Type B pancreatic cell (in vitro differentiated cells): ENCODE measurements around the gene ARMC12. TPM values are rescaled to one million over a fixed set of nuclear protein-coding genes. Genes with fewer than 3 reads are reported as not detected.

Experiments used
- DNase-seq: peaks from one replicate; pipeline ENCODE4 v3.0.0; 2021; ENCODE audit warnings: mixed read lengths; ENCODE audit not compliant: unreplicated experiment; ENCODE audit errors: extremely low spot score
- H3K27ac Mint-ChIP-seq: 2 replicates; pipeline ENCODE4 v1.8.0; 2021; ENCODE audit warnings: mild to moderate bottlenecking, mixed read lengths
- H3K27me3 Mint-ChIP-seq: 2 replicates; pipeline ENCODE4 v1.8.0; 2021; ENCODE audit warnings: mixed read lengths
- H3K36me3 Mint-ChIP-seq: 2 replicates; pipeline ENCODE4 v1.8.0; 2021; ENCODE audit warnings: mixed read lengths
- H3K4me1 Mint-ChIP-seq: one replicate; pipeline ENCODE4 v1.8.0; 2021; ENCODE audit warnings: mixed read lengths; ENCODE audit not compliant: unreplicated experiment
- H3K4me3 Mint-ChIP-seq: 2 replicates; pipeline ENCODE4 v1.8.0; 2021; ENCODE audit warnings: mild to moderate bottlenecking, mixed read lengths
- H3K9me3 Mint-ChIP-seq: 2 replicates; pipeline ENCODE4 v1.8.0; 2021; ENCODE audit warnings: mixed read lengths
- total RNA-seq: library from RNA; stranded (reverse); gene quantifications from 2 replicates; pipeline ENCODE4 v1.2.1, GENCODE V29; 2021; ENCODE audit warnings: low replicate concordance
- TF ChIP-seq, protein P1 (sequence below): fragments of 200-600 bp; sonication (generic); conservative IDR thresholded peaks from 2 replicates; pipeline ENCODE4 v1.5.0; 2021; ENCODE audit warnings: antibody characterized with exemption, mild to moderate bottlenecking

ARMC12 gene
- total RNA-seq, 1 donor from 2014 or later, result 1.8 TPM

- Mint-ChIP-seq H3K9me3 (no peaks in the 10 kb centered on the region), H3K4me3 (peak overlapping the region; percentile 79), H3K27me3 (peaks cover 3% of the 10 kb centered on the region), H3K4me1 (peaks cover 51% of the 10 kb centered on the region), H3K36me3 (no peaks in the 10 kb centered on the region), H3K27ac (peak overlapping the region; percentile 8)
- TF ChIP-seq, protein P1, sequence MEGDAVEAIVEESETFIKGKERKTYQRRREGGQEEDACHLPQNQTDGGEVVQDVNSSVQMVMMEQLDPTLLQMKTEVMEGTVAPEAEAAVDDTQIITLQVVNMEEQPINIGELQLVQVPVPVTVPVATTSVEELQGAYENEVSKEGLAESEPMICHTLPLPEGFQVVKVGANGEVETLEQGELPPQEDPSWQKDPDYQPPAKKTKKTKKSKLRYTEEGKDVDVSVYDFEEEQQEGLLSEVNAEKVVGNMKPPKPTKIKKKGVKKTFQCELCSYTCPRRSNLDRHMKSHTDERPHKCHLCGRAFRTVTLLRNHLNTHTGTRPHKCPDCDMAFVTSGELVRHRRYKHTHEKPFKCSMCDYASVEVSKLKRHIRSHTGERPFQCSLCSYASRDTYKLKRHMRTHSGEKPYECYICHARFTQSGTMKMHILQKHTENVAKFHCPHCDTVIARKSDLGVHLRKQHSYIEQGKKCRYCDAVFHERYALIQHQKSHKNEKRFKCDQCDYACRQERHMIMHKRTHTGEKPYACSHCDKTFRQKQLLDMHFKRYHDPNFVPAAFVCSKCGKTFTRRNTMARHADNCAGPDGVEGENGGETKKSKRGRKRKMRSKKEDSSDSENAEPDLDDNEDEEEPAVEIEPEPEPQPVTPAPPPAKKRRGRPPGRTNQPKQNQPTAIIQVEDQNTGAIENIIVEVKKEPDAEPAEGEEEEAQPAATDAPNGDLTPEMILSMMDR, result no peak
- no peak for DNase-seq
Measured at GRCh38 chr6:35719830-35720733, 16.8 kb upstream of the ARMC12 start.

DNA sequence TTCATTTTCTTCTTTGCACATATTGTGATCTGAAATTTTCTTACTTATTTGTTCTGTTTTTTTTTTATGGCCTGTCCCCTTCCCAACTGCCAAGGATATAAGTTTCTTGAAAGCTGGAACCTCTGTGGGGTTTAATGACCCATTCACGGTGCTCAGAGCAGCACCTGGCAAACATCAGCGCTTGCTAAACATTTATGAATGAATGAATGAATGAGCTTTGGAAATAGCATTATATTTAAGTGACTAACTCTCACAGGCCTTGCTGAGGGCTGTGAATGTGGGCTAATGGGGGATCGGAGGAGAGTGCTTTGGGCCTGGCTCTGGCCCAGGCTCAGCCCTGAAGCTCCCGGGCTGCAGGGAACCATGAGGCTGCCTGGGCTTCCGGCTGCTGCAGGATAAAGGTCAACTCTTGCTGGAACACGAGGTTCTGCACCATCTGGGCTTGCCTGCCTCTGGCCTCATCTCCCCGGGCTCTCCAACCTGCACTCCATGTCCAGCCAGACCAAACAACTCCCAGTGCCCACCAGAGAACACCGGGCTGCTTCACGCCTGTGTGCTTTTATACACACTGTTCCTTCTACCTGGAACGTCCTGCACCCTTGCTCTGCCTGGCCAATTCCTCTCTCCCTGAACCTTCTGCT lies 14.6 kb upstream of the ARMC12 start:
- TF ChIP-seq, protein P1, result no peak
- no peak for DNase-seq
- peak overlapping the region; percentile 57 for H3K27ac Mint-ChIP-seq
- peaks cover 12% of the 10 kb centered on the region for H3K27me3 Mint-ChIP-seq
- no peaks in the 10 kb centered on the region for H3K9me3 Mint-ChIP-seq
- H3K36me3 Mint-ChIP-seq, result no peaks in the 10 kb centered on the region
- peaks cover 63% of the 10 kb centered on the region for H3K4me1 Mint-ChIP-seq
- H3K4me3 Mint-ChIP-seq, result no peak overlapping the region

DNA sequence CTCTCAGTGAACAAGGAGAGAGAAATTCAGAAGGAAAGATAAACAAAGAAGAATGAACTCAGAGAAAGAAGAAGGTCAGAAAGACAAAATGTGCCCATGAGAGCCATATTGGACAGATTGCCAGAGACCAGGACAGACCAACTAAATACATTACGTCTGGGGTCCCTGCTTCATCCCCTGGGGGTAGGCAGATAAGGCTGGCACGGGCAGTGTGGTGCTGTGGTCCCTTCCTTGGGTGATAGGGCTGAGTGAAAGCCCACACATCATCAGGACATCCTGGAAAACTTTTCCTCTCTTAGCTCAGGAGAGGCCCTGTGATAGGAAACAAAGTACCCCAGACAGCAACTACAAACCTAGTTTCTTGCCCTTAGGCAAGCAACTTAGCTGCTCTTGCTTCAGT lies 13.2 kb upstream of the ARMC12 start:
- peaks cover 12% of the 10 kb centered on the region for H3K27me3 Mint-ChIP-seq
- H3K4me1 Mint-ChIP-seq, result peaks cover 56% of the 10 kb centered on the region
- H3K27ac Mint-ChIP-seq, result no peak overlapping the region
- H3K9me3 Mint-ChIP-seq, result no peaks in the 10 kb centered on the region
- no peak overlapping the region for H3K4me3 Mint-ChIP-seq
- no peaks in the 10 kb centered on the region for H3K36me3 Mint-ChIP-seq
- TF ChIP-seq, protein P1, result no peak
- no peak for DNase-seq

DNA sequence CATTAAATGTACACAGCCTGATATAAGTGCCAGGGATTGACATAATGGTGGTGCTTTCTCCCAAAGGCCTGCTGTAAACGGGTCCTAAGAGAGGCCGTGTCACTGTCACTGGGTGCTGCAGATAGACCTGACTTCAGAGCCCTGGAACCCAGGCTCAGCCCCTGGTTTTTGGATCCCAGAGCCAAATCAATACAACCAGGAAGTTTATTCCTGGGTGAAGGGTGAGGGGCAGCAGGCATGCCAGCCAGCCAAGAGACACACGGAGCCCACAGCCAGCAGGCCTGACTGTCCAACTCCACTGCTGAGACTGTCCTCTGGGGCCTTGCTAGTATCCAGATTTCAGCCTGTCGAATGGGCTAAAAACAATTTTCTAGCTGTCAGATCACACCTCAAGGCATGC lies 12.8 kb upstream of the ARMC12 start:
- DNase-seq, result no peak
- H3K27me3 Mint-ChIP-seq, result peaks cover 12% of the 10 kb centered on the region
- no peak overlapping the region for H3K27ac Mint-ChIP-seq
- H3K4me3 Mint-ChIP-seq, result no peak overlapping the region
- H3K9me3 Mint-ChIP-seq, result no peaks in the 10 kb centered on the region
- H3K4me1 Mint-ChIP-seq, result peaks cover 52% of the 10 kb centered on the region
- TF ChIP-seq, protein P1, result no peak
- H3K36me3 Mint-ChIP-seq, result no peaks in the 10 kb centered on the region

- H3K9me3 Mint-ChIP-seq, result no peaks in the 10 kb centered on the region
- H3K36me3 Mint-ChIP-seq, result no peaks in the 10 kb centered on the region
- H3K4me3 Mint-ChIP-seq, result no peak overlapping the region
- TF ChIP-seq, protein P1, result no peak
- H3K27me3 Mint-ChIP-seq, result peaks cover 15% of the 10 kb centered on the region
- no peak overlapping the region for H3K27ac Mint-ChIP-seq
- DNase-seq, result no peak
- peaks cover 52% of the 10 kb centered on the region for H3K4me1 Mint-ChIP-seq
Measured at GRCh38 chr6:35724471-35724870, 12.4 kb upstream of the ARMC12 start.
